ENCODE results near the gene METAP1D.

Gene METAP1D

GRCh38 chr2:172093416-172094293 lies 93.9 kb downstream of the METAP1D start:
- DNase-seq: no peak

GRCh38 chr2:172094294-172095145 lies 94.8 kb downstream of the METAP1D start:
- no peak for DNase-seq

- peak; percentile 66 for DNase-seq
Measured at GRCh38 chr2:172095146-172095904, 95.6 kb downstream of the METAP1D start.

GRCh38 chr2:172095905-172096625 lies 96.3 kb downstream of the METAP1D start:
- no peak for DNase-seq

GRCh38 chr2:172096626-172097547 lies 97.1 kb downstream of the METAP1D start:
- DNase-seq: no peak

- DNase-seq: no peak
Measured at GRCh38 chr2:172097557-172098131, 97.9 kb downstream of the METAP1D start.

- no peak for DNase-seq
Measured at GRCh38 chr2:172098287-172098649, 98.5 kb downstream of the METAP1D start.

GRCh38 chr2:172098650-172099471 lies 99.1 kb downstream of the METAP1D start:
- peak; percentile 53 for DNase-seq

GRCh38 chr2:172099472-172100079 lies 99.8 kb downstream of the METAP1D start:
- DNase-seq: no peak

- DNase-seq: no peak
Measured at GRCh38 chr2:172100080-172100934, 100.6 kb downstream of the METAP1D start.

- DNase-seq: no peak
Measured at GRCh38 chr2:172100935-172101820, 101.4 kb downstream of the METAP1D start.

GRCh38 chr2:172101821-172102390 lies 102.2 kb downstream of the METAP1D start:
- DNase-seq: no peak

- DNase-seq: peak; percentile 83
Measured at GRCh38 chr2:172102391-172103359, 102.9 kb downstream of the METAP1D start, which contains the start of gene DLX2. TSS of gene DLX2 (minus strand) at chr2:172102900. CDS start at chr2:172102538, 362 bp downstream.

- DNase-seq: peak; percentile 75
Measured at GRCh38 chr2:172103471-172104272, 103.9 kb downstream of the METAP1D start.

Data from activated CD4-positive, alpha-beta T cell treated with anti-CD3 and anti-CD28 coated beads, Interleukin-2, Interleukin-6, amounts not matched to agents 100 ng/mL and 50 ng/mL, durations not matched to agents 16 hours and 8 hours (primary cell).